ENCODE results near the gene IL17REL.

IL17REL gene

GRCh38 chr22:49958931-49959781 is 53.4 kb downstream of the IL17REL start:
- Mint-ChIP-seq H3K4me1 (ENCODE audit: low read depth) (peaks cover 17% of the 10 kb centered on the region), H3K9me3 (ENCODE audit: low read depth) (no peaks in the 10 kb centered on the region), H3K27me3 (no peaks in the 10 kb centered on the region), H3K4me3 (peak overlapping the region; percentile 89), H3K36me3 (peaks cover 4% of the 10 kb centered on the region), H3K27ac (peak overlapping the region; percentile 95)

GRCh38 chr22:49958366-49958921 is 54.1 kb downstream of the IL17REL start:
- H3K36me3 Mint-ChIP-seq = no peaks in the 10 kb centered on the region
- H3K27me3 Mint-ChIP-seq = no peaks in the 10 kb centered on the region

GRCh38 chr22:49957826-49958365 is 54.7 kb downstream of the IL17REL start:
- no peaks in the 10 kb centered on the region for H3K27me3 Mint-ChIP-seq
- H3K4me3 Mint-ChIP-seq = no peak overlapping the region
- no peaks in the 10 kb centered on the region for H3K9me3 Mint-ChIP-seq (ENCODE audit: low read depth)
- H3K4me1 Mint-ChIP-seq (ENCODE audit: low read depth) = peaks cover 9% of the 10 kb centered on the region
- H3K27ac Mint-ChIP-seq = peak overlapping the region; percentile 37
- no peaks in the 10 kb centered on the region for H3K36me3 Mint-ChIP-seq

More at GRCh38 chr22:49958366-49958921, 54.1 kb downstream of the IL17REL start:
- H3K9me3 Mint-ChIP-seq (ENCODE audit: low read depth) = no peaks in the 10 kb centered on the region
- peak overlapping the region; percentile 89 for H3K4me3 Mint-ChIP-seq
- H3K27ac Mint-ChIP-seq = peak overlapping the region; percentile 37
- H3K4me1 Mint-ChIP-seq (ENCODE audit: low read depth) = peaks cover 10% of the 10 kb centered on the region

GRCh38 chr22:49956914-49957825 is 55.4 kb downstream of the IL17REL start:
- Mint-ChIP-seq H3K4me1 (ENCODE audit: low read depth) (peaks cover 9% of the 10 kb centered on the region), H3K4me3 (no peak overlapping the region)

GRCh38 chr22:49956418-49956770 is 56.2 kb downstream of the IL17REL start:
- Mint-ChIP-seq H3K4me1 (ENCODE audit: low read depth) (peaks cover 9% of the 10 kb centered on the region), H3K27me3 (no peaks in the 10 kb centered on the region), H3K9me3 (ENCODE audit: low read depth) (no peaks in the 10 kb centered on the region), H3K4me3 (no peak overlapping the region), H3K36me3 (no peaks in the 10 kb centered on the region), H3K27ac (no peak overlapping the region)

More at GRCh38 chr22:49956914-49957825, 55.4 kb downstream of the IL17REL start:
- no peaks in the 10 kb centered on the region for H3K36me3 Mint-ChIP-seq
- H3K27ac Mint-ChIP-seq = no peak overlapping the region
- H3K9me3 Mint-ChIP-seq (ENCODE audit: low read depth) = no peaks in the 10 kb centered on the region
- no peaks in the 10 kb centered on the region for H3K27me3 Mint-ChIP-seq

- Mint-ChIP-seq H3K4me3 (no peak overlapping the region), H3K36me3 (no peaks in the 10 kb centered on the region), H3K9me3 (ENCODE audit: low read depth) (no peaks in the 10 kb centered on the region), H3K27ac (no peak overlapping the region), H3K27me3 (no peaks in the 10 kb centered on the region), H3K4me1 (ENCODE audit: low read depth) (peaks cover 9% of the 10 kb centered on the region)
Observed at GRCh38 chr22:49955581-49956417, 56.8 kb downstream of the IL17REL start.

- Mint-ChIP-seq H3K9me3 (ENCODE audit: low read depth) (no peaks in the 10 kb centered on the region), H3K27me3 (no peaks in the 10 kb centered on the region), H3K27ac (no peak overlapping the region), H3K4me1 (ENCODE audit: low read depth) (peaks cover 9% of the 10 kb centered on the region), H3K36me3 (no peaks in the 10 kb centered on the region), H3K4me3 (no peak overlapping the region)
Observed at GRCh38 chr22:49954991-49955580, 57.5 kb downstream of the IL17REL start.

- H3K27me3 Mint-ChIP-seq = no peaks in the 10 kb centered on the region
- peaks cover 7% of the 10 kb centered on the region for H3K4me1 Mint-ChIP-seq (ENCODE audit: low read depth)
- no peak overlapping the region for H3K4me3 Mint-ChIP-seq
- H3K36me3 Mint-ChIP-seq = no peaks in the 10 kb centered on the region
- no peaks in the 10 kb centered on the region for H3K9me3 Mint-ChIP-seq (ENCODE audit: low read depth)
- H3K27ac Mint-ChIP-seq = no peak overlapping the region
Observed at GRCh38 chr22:49954354-49954753, 58.2 kb downstream of the IL17REL start.

GRCh38 chr22:49953680-49954344 is 58.8 kb downstream of the IL17REL start:
- Mint-ChIP-seq H3K9me3 (ENCODE audit: low read depth) (no peaks in the 10 kb centered on the region), H3K27ac (no peak overlapping the region), H3K4me3 (no peak overlapping the region), H3K36me3 (no peaks in the 10 kb centered on the region), H3K4me1 (ENCODE audit: low read depth) (peaks cover 2% of the 10 kb centered on the region), H3K27me3 (no peaks in the 10 kb centered on the region)

GRCh38 chr22:49953027-49953679 is 59.4 kb downstream of the IL17REL start:
- H3K27ac Mint-ChIP-seq = no peak overlapping the region
- H3K36me3 Mint-ChIP-seq = no peaks in the 10 kb centered on the region
- H3K9me3 Mint-ChIP-seq (ENCODE audit: low read depth) = no peaks in the 10 kb centered on the region
- H3K4me1 Mint-ChIP-seq (ENCODE audit: low read depth) = peaks cover 2% of the 10 kb centered on the region
- H3K27me3 Mint-ChIP-seq = no peaks in the 10 kb centered on the region
- H3K4me3 Mint-ChIP-seq = no peak overlapping the region

- H3K4me3 Mint-ChIP-seq = no peak overlapping the region
- no peaks in the 10 kb centered on the region for H3K36me3 Mint-ChIP-seq
- no peaks in the 10 kb centered on the region for H3K27me3 Mint-ChIP-seq
- no peak overlapping the region for H3K27ac Mint-ChIP-seq
- H3K9me3 Mint-ChIP-seq (ENCODE audit: low read depth) = no peaks in the 10 kb centered on the region
- no peaks in the 10 kb centered on the region for H3K4me1 Mint-ChIP-seq (ENCODE audit: low read depth)
Observed at GRCh38 chr22:49951986-49952896, 60.3 kb downstream of the IL17REL start.

- no peaks in the 10 kb centered on the region for H3K9me3 Mint-ChIP-seq (ENCODE audit: low read depth)
- H3K4me1 Mint-ChIP-seq (ENCODE audit: low read depth) = no peaks in the 10 kb centered on the region
- H3K36me3 Mint-ChIP-seq = no peaks in the 10 kb centered on the region
- H3K4me3 Mint-ChIP-seq = no peak overlapping the region
- no peak overlapping the region for H3K27ac Mint-ChIP-seq
- H3K27me3 Mint-ChIP-seq = no peaks in the 10 kb centered on the region
Observed at GRCh38 chr22:49951678-49951985, 60.9 kb downstream of the IL17REL start.
